OCI-M1 (cell line): ENCODE data around the gene PCSK2.
A peak's percentile ranks its signal among the peaks of the same experiment; 100 is the strongest.

Experiments
- DNase-seq: peaks from one replicate; lab custom pipeline; 2025; lab: John Stamatoyannopoulos, UW

The PCSK2 gene

DNA sequence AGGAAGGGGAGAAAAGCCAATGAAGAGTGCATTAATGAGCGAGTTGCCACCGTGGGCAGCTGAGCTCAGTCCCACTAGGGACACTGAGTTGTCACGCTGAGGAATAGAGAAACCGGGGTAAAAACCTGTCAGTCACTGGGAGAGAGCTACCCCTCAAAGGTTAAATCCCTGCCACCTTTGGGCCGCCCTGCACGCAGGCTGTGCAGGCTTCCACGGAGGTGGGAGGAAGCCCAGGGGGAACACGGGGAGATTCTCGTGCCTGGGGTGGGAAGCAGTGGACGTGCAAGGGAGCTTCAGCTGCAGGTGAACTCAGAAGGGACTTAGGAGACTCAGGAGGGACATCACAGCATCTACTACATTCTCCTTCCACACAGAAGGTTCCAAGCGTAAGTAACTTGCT lies 253.9 kb downstream of the PCSK2 start:
- no peak for DNase-seq

DNA sequence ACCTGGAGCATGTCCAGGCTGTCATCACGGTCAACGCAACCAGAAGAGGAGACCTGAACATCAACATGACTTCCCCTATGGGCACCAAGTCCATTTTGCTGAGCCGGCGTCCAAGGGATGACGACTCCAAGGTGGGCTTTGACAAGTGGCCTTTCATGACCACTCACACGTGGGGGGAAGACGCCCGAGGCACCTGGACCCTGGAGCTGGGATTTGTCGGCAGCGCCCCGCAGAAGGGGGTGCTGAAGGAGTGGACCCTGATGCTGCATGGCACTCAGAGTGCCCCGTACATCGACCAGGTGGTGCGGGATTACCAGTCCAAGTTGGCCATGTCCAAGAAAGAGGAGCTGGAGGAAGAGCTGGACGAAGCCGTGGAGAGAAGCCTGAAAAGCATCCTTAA lies 254.8 kb downstream of the PCSK2 start:
- no peak for DNase-seq

DNA sequence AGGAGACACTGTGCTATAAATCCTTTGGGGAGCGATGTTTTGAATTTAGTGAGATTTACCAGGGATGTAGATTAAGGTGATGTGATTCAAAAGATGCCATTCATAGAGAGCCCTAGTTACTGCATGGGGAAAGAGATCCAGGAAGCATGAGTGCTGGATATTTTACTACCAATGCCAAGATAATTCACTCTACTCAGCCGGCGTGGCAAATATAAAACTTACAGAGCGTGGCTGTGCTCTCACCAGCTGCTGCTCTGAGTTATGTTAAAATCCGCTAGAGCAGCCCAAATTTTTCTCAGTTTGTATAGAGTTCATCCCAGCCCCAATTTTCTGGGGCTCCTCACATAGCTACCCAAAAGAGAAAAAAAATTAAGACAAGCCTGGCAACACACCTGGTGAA lies 255.7 kb downstream of the PCSK2 start:
- no peak for DNase-seq

DNA sequence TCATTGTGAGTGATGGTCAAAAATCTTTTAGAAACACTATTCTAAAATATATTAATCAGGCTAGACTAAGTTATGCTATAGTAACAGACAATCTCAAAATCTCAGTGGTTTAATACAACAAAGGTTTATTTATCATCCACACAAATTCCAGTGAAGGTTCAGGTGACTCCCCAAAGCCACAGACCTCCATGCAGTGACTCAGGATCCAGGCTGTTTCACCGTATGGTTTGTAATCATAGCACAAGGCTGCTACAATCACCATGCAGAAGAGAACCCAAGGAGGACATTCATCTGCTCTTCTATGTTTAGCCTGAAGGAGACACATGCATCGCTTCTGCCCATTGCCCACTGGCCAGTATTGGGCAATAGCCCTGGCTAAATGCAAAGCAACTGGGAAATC lies 258.2 kb downstream of the PCSK2 start:
- no peak for DNase-seq

DNA sequence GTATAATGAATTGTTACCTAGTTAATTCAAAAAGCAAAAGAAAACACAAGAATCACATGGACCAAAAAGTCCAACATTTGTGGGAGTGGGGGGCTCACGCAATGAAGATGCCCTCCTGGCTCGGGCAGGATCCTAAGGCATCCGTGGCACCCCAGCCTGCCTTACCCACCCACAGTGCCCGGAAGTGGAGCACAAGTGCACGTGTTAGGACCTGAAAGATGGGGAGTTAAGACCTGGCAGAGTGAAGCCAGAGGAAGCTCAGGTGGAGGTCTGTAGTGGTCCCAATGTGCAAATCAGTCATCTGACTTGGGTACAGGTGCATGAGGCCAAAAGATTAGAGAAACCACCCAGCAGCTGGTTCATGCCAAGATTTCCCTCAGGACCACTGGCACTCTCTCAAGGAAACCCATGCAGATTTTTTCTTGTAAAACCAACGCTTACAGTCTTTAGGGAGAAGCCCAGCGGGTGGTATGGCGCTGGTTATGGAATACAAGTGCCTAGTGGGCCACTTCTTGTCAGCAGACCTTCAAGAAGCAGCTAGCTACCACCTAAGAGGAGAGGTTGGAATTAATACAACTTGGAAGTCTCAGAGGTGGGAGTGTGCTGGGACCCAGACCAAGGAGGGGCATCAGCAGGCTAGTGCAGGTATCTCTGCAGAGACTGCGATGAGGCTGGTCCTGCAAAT lies 262.2 kb downstream of the PCSK2 start:
- no peak for DNase-seq

DNA sequence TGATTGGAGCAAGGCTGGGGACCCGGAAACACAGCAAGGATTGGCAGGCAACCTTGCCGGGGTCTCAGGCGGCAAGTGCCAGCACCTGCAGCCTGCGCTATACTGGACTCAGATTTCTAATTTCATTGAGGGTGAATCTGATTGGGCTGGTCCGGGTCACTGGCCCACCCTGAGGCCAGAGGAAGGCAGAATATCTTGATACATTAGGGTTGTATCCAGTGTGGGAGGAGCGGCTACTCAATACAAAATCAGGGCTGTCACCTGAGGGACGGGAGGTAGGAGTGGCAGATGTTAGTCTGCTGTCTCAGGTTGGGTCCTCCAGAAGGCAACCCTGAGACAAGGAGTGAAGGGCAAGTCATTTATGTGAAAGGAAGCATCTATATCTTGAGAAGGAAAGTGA lies 263.7 kb downstream of the PCSK2 start:
- no peak for DNase-seq

DNA sequence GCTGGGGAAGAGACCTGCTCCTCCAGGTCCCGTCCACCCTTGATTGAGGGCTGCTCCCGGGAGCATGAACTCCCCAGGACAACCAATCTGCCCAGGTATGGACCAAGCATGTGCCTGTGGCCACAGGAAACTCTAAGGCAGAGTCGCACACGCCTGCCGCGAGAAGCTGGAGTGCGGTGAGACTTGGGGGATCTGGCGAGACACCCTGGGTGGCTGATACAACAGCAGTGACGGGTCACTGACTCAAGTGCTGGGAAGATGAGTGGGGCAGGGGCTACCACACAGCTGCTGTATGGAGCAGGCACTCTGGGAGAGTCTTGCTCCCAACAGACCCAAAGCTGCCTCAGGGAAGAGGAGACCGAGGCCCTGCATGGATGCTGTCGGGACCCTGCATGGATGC lies 264.2 kb downstream of the PCSK2 start:
- DNase-seq = no peak

DNA sequence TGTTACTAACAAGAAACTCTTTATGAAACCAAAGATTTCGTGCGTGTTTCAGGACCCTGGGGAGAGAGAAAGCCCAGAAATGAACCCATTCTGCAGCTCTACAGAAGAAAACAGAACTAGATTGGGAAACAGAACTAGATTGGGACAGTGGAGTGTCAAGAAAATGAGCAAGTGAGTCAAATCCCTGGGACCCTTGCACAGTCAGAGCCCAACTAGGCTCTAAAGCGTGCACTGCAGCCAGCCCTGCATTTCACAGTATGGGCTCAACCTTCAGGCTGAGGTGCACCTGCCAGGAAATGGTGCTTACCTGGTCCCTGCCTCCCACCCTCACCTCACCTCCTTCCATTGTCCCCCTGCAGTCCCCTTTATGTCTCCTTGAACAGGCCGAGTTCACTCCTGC lies 264.6 kb downstream of the PCSK2 start:
- no peak for DNase-seq

DNA sequence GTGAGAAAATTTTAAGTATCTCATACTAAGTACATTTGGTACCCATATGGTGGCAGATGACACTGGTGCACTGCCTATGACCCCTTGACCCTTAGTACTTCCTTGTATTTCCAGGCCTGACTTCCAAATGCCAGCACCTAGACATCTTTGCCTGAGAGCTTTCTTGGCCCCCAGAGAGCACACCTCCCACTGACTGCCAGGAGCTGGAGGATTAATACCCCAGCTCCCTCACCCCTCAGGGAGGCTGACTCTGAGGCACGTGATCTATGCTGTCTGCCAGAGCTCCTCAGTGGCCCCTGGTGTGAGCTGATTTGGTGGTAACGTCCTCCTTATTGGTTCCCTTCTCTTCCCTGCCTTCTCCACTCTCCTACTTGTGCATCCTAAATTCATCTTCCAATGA lies 266.3 kb downstream of the PCSK2 start:
- no peak for DNase-seq

DNA sequence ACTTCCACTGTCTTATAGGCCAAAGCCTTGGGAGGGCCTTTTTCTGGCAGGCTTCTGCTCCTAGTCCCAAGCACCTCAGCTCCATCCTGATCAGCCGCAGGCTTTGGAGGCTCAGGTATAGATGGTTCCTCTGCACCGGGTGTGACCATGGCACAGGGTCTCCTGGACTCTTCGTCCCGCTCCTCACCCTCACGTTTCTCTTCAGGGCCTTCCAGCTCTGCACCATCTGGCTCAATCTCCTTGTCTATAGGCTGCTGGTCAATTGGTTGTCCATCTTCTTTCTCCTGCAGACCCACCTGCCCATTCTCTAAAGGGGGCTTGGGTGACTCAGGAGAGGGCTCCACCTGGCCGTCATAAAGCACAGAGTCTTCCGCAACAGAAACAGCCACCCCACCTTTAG lies 267.4 kb downstream of the PCSK2 start:
- no peak for DNase-seq

DNA sequence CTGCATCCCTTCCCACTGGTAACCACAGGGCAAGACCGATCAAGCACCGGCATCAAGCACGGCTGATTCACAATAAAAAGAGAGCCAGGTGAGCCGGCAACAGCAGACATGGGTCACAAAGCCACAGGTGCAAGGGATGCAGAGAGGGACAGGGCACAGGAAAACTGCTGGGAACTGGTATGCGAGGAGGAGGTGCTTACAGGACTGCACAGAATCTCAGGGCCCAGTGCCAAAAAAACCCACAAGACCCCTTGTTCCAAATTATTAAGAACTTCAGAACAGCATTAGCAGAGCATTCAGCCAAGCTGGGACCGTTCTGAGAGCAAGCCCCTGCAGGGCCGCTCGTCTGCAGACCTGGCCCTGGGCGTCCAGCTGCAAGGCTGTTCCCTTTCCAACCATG lies 269.0 kb downstream of the PCSK2 start:
- no peak for DNase-seq

DNA sequence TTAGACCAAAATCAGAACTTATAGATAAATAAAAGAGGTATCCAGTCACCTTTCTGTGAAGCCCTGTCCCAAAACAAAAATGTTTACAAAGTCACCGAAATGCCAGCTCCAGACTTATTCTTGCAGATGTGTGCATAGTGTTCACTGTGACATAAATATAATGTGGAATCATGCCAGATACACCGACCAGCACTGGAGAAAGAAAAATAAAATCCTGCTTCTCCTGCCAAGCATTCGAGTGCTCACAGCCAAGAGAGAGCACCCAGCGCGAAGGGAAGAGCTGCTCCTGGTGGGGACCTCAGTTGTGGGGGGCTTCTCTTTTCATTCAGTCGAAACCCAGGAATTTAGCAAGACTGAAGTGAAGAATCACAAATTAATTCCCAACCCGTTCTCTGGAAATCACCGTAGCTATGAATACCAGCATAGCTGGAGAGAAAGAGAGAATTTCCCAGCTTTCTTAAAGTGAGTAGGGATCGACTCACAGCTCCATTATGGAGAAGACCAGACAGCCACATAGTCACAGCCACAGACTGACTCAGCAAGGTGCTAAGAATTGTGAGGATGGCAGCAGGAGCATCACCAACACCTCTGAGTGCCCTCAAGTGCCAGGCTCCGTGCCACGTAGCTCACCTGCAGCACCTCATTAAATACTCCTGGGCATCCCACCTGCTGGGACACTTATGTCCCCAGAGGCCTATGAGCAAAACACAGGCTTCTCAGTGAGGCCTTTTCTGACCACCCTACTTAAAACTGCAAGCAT lies 271.2 kb downstream of the PCSK2 start:
- DNase-seq = no peak

DNA sequence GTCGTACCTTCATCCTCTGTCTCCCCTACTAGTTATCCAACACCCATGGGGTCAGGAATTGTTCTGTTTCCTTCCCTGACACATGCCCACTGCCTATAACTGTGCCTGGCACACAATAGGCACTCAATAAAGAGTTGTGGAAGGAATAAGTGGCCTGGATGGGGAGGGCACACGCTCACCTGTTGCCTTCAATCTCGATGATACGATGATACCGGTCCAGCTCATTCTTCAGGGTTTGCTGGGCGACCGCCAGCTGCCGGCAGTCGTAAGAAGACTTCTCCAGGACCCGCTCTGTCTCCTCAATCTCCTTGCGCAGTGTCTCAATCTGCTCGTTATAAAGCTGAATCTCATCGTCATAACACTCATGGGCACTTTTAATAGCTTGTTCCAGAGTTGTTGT lies 271.8 kb downstream of the PCSK2 start:
- no peak for DNase-seq

DNA sequence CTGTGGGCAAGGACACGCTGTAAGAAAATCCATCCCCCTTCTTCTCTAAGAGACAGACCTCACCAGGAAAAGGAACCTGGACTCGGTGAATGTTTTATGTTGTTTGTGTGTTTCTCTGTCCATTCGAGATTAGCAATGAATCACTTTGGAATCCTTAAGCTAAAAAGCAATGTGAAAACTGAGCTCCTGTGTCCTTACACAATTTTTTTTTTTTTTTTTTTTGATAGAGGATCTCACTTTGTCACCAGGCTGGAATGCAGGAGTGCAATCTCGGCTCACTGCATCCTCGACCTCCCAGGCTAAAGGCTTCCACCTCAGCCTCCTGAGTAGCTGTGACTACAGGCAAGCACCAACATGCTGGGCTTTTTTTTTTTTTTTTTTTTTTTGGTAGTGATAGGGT lies 272.2 kb downstream of the PCSK2 start:
- DNase-seq = no peak

DNA sequence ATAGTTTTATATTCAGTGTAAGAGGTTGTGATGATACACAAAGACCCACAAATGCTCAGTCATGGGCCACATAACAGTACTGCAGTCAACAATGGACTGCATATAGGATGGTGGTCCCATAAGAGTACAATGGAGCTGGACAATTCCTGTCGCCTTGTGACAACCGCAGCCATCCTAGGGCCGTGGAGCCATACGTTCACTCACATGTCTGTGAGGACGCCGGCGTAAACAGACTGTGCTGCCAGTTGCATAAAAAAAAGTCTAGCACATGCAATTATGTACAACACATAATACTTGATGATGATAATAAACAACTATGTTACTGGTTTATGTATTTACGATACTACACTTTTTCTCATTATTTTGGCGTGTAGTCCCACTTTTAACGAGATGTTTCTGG lies 273.4 kb downstream of the PCSK2 start:
- DNase-seq = no peak

DNA sequence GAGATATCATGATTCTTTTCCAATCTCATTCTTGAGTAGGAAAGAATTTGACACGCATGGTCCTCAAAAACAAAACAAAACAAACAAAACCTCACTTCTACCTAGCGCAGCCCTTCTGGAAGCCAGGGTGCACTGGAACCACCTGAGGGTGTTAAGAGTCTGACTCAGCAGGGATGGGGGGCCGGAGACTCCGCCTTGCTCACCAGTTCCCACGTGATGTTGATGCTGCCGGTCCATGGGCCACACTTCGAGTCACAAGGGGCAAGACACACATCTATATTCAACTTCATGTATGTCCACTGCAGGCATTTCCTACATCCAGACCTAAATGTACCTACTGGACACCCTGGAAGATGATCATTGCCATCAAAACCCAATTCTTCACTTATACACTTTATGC lies 274.0 kb downstream of the PCSK2 start:
- no peak for DNase-seq

DNA sequence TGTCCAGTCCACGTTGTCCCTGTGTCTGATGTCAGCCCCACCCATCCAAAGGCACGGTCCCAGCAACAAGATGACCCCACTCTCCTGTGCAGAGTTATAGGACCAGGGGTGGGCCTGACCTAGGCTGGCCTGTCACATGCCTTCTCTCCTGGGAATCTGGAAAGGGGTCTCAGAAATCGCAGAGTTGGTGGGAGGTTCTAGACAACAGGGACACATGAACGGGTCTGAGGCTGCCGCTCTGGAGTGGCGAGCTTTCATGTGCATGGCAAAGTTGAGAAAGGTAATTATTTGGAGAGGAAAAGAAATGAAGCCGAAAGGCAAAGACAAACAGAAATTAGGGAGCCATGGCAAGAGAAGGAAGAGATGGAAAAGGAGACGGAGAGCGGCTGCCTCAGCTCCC lies 274.9 kb downstream of the PCSK2 start:
- DNase-seq = no peak

DNA sequence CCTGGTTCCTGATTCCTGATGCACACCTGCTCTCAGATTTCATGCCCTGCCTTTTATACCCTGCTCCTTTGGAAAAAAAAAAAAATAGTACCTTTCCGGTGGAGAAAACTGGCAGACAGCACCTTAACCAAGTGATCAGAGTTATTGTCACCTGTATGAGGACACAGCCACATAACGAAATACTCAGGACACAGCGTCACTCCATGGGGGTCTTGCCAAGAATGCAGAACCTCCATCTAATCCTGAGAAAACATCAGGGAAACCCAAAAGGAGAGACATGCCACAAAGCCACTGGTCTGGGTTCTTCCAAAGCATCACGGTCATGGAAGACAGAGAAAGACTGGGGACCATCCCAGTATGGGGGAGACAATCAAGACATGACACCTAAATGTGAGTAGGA lies 275.3 kb downstream of the PCSK2 start:
- no peak for DNase-seq

DNA sequence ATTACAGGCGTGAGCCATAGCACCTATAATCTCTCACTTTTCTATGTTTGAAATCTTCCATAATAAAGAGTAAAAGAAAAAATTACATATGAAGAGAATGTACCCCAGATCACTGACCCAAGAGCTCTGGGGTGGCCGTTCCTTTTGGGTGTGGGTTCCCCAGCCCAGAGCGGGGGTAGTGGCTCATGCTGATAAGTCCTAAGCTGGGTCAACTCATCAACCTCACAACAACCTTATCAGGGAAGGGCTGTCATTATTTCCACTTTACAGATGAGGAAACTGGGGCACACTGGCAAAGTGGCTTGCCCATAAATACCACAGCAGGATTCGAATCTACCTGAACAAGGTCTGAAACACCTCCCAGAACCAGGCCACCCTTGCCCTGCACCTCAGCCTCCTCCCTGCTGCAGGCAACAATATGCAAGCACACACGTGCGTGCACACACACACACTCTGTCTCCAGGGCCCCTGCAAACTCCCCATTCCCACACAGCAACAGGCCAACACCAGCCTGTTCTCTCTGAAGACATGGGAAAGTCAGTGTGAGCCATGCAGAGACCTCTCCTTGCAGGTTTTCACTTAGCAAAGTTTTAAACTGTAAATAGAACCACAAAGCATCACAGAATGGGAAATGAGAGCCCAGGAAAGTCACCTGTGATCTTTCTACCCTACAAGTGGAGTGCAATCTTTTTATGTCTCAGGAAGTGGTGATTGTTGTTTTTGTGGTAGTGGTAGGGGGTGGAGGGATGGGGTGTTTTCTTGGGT lies 276.6 kb downstream of the PCSK2 start:
- DNase-seq = no peak

DNA sequence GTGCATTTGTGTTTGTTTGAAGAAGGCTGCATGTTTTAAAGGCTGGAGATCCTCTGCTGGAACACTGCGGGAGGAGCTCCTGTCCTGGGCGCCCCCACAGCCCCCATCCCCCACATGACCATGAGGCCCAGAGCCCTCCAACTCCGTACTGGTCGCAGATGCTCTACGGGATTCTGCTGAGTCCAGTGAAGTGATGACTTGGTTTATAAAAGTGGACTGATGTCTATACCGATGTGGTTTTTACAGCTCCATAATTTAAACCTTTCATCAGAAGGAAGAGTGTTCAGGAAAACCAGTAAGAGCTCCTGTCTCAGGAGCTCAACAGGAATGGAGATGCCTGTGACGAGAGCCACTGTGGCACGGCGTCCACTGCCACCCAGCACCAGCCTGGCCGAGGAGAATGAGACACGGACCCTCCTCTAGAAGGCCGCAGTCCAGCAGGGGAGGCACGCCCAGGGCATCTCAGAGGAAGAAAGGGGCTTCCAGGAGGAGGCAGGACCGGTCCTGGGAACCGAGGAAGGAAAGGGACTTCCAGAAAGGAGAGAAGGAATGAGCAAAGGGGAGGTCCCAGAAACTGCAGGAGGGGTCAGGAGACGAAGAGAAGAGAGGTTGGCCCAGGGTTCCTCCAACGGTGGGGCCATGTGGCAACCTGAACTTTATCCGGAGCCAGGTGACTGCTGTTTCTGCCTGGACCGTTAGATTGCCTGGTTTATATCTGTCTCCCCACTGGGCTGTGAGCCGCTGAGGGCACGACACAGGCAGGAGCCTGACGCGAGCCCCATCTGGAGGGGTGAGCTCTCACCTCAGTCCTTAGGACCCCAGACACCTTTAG lies 277.4 kb downstream of the PCSK2 start:
- no peak for DNase-seq

DNA sequence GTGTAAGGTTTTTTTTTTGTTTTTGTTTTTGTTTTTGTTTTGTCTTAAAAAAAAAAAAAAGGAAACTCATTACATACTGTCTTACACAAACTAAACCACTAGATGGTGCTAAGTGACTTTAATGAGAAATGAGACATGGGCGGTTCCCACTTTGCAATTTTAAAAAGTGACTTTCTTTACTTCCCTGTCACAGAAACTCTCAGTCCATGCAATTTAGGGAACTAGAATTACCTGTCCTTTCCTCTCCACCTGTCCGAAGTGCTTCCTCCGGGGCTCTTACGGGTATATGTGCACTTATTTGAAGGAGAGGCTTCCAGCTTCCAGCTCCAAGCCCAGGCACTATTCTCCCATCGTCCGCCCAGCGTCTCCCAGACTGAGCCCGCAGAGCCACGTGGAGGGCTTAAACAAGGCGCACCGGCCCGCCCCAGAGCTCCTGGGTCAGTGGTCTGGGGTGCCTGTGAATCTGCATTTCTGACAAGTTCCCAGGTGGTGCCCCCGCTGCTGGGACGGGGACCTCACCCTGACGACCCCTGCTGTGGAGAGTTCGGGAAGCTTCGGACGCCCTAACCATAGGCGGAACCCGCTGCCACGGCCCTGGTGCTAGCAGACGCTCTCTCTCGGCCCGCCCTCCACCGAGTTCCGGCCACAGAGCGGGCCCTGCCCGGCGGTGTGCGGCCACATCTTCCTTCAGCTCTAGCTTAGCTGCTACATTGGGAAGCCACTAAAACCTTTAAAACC lies 278.2 kb downstream of the PCSK2 start:
- peak; percentile 83 for DNase-seq
